Retinal pigment epithelial cell (primary cell): Measurements from ENCODE around the gene C9.
"Not testable (repeated sequence)": the region's sequence is repeated elsewhere in the genome, so short reads cannot be mapped to it uniquely, and the experiment has no call there.

Experiments
- DNase-seq: peaks from one replicate; pipeline ENCODE4 v3.0.0-alpha.2; 2010; ENCODE audit warnings: low read depth
- H3K4me3 ChIP-seq: 2 replicates; pipeline ENCODE4 v1.5.1; 2011; ENCODE audit warnings: mild to moderate bottlenecking, low read length, control low read depth, moderate library complexity
- TF ChIP-seq, protein P1 (sequence below): conservative IDR thresholded peaks from 2 replicates; pipeline ENCODE4 v1.5.1; 2011; ENCODE audit warnings: low read depth, low read length, control low read depth, inconsistent platforms

C9 gene

GRCh38 chr5:39342460-39342859, 21.8 kb downstream of the C9 start:
- TF ChIP-seq, protein P1, sequence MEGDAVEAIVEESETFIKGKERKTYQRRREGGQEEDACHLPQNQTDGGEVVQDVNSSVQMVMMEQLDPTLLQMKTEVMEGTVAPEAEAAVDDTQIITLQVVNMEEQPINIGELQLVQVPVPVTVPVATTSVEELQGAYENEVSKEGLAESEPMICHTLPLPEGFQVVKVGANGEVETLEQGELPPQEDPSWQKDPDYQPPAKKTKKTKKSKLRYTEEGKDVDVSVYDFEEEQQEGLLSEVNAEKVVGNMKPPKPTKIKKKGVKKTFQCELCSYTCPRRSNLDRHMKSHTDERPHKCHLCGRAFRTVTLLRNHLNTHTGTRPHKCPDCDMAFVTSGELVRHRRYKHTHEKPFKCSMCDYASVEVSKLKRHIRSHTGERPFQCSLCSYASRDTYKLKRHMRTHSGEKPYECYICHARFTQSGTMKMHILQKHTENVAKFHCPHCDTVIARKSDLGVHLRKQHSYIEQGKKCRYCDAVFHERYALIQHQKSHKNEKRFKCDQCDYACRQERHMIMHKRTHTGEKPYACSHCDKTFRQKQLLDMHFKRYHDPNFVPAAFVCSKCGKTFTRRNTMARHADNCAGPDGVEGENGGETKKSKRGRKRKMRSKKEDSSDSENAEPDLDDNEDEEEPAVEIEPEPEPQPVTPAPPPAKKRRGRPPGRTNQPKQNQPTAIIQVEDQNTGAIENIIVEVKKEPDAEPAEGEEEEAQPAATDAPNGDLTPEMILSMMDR = no peak
- no peak overlapping the region for H3K4me3 ChIP-seq
- DNase-seq = no peak

DNA sequence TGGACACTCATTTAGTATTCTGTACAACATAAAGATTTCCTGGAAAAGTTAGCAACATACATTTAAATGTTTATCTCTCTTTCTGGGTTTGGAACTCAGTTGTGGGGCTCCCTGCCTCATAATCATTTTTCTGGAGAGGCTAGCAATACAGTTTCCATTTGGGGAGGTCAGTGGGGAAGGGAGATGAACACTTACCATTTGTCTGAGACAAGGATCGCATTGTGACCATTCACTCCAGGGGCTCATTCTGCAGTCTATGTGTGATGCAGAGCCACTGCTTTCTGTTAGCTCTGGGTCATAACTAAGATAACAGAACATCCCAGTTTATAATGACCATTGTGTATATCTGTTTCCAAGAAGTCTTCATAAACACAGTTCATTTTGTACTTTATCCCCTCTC, 22.4 kb downstream of the C9 start:
- no peak overlapping the region for H3K4me3 ChIP-seq
- TF ChIP-seq, protein P1 = no peak
- no peak for DNase-seq

GRCh38 chr5:39340506-39340905, 23.8 kb downstream of the C9 start:
- TF ChIP-seq, protein P1 = no peak
- H3K4me3 ChIP-seq = no peak overlapping the region
- no peak for DNase-seq

GRCh38 chr5:39337252-39337915, 26.9 kb downstream of the C9 start:
- TF ChIP-seq, protein P1 = no peak
- no peak for DNase-seq
- H3K4me3 ChIP-seq = no peak overlapping the region

DNA sequence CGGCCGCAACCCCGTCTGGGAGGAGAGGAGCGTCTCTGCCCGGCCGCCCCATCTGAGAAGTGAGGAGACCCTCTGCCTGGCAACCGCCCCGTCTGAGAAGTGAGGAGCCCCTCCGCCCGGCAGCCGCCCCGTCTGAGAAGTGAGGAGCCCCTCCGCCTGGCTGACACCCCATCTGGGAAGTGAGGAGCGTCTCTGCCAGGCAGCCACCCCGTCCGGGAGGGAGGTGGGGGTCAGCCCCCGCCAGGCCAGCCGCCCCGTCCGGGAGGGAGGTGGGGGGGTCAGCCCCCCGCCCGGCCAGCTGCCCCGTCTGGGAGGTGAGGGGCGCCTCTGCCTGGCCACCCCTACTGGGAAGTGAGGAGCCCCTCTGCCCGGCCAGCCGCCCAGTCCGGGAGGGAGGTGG, 30.0 kb downstream of the C9 start:
- DNase-seq, H3K4me3 ChIP-seq: not testable (repeated sequence)

DNA sequence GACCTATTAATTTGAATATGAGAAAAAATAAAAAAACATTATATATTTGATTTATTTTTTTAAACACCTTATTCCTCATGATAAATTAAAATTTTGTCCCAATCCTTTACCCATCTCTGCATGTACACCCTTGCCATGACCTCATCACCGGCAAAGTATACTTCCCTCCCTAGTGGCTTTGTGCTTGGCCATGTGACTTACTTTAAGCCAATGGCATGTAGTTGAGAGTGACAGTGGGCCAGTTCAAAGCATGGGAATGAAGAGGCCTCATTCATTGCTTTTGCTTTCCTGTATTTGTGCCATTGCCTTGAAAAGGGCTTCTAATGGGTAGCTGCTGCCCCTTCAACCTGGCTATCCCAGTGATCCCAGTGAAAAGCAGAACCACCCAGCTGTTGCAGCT, 31.2 kb downstream of the C9 start:
- H3K4me3 ChIP-seq = no peak overlapping the region
- TF ChIP-seq, protein P1 = no peak
- no peak for DNase-seq

GRCh38 chr5:39331861-39332381, 32.4 kb downstream of the C9 start:
- DNase-seq = no peak
- no peak overlapping the region for H3K4me3 ChIP-seq
- TF ChIP-seq, protein P1 = no peak
